Measurements from ENCODE around the gene MICALL1.

MICALL1 gene

GRCh38 chr22:37905534-37906363 is at the start of gene MICALL1:
MICALL1 (plus strand) TSS chr22:37906297; CDS start chr22:37906423, 126 bp downstream.
- DNase-seq = peak; percentile 75

DNA sequence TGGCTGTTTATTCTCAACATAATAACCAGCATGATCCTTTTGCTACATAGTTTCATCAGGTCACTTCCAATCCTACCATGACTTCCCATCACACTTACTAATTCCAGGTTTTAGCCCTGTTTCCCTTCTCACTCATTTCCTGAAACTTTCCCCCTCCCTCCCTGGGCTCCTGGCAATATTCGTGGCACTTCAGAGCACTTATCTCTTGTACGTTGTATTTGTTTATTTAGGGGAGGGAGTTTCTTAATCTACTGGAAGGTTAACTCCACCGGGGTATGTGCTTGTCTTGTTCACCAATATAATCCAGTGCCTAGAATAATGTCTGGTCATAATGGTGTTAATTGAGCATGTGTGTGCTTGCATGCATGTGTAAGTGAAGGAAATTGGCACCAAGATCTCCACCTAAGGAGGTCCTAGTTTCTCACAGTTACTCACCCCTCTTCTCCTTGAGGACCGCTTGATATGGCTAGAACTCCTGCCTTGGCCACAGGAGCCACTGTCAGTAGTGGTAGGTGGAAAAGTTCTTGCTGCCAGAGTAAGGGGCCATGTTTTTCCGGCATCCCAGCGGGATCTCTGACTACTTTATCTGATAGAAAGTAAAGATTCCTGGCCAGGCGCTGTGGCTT is 45.2 kb upstream of the MICALL1 start:
- DNase-seq = no peak

DNA sequence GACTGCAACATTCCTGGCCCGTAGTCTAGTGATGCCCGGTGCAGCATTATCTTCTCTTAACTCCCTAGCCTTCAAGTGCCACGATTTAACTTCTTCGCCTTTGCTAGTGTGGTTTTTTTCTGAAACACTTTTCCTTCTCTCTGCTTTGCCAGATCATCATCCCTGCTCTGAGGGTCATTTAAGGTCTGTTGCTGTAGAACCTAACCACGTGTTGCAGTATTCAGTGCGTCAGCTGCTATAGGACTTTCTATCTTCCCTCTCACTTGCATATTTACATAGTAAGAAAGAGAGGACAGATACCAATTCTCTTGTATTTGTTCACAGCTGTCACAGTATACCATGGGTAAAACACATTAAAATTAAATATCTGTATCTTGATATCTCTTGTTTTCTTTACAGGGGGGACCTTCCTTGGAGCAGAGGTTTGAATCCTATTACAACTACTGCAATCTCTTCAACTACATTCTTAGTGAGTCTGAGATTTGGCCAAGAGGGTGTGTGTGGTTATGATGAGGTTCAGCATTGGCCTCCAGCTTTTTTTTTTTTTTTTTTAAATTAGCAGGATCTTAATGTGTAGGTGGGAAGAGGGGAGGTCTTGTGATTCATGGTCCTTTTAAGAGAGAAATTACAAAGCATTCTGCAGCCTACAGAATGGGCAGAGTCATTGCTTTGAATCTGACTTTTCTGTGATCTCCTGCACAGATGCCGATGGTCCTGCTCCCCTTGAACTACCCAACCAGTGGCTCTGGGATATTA is 43.3 kb upstream of the MICALL1 start:
- DNase-seq = no peak

DNA sequence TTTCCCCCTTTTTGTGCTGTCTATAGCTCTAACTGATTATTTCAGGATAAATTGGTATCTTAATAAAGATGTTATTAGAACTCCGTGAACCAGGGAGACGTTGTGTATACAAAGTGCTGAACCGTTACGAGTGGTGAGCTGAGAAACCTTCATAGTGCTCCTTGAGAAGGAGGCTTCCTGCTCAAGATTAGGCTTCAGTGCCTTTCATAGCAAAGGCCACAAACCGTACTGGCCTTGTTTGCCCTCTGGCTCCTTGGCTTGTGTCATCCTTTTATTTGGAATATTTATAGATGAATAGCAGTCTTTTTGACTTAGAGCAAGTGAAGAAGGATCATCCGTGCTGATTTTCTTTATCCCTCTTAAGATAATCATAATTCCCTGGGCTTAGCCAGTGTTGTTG is 40.6 kb upstream of the MICALL1 start:
- no peak for DNase-seq

- DNase-seq = no peak
Measured at GRCh38 chr22:37870273-37870672, 35.8 kb upstream of the MICALL1 start.

GRCh38 chr22:37880668-37881440 is 25.2 kb upstream of the MICALL1 start:
- no peak for DNase-seq

DNA sequence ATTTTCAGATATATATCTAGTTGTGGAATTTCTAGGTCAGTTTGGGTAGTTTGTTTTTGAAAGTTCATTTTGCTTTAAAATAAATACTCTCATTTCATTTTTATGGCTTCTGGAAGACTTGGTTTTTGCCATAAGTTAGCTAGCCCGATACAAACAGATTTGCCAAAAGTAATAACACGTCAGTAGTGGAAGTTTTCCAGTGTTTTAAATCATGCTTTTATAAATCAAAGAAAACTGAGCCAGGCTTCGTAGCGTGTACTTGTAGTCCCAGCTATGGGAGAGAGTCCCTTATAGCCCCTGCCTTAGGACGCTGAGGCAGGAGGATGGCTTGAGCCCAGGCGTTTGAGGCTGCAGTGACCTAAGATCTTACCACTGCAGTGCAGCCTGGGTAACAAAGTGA is 21.7 kb upstream of the MICALL1 start:
- DNase-seq = peak; percentile 48

DNA sequence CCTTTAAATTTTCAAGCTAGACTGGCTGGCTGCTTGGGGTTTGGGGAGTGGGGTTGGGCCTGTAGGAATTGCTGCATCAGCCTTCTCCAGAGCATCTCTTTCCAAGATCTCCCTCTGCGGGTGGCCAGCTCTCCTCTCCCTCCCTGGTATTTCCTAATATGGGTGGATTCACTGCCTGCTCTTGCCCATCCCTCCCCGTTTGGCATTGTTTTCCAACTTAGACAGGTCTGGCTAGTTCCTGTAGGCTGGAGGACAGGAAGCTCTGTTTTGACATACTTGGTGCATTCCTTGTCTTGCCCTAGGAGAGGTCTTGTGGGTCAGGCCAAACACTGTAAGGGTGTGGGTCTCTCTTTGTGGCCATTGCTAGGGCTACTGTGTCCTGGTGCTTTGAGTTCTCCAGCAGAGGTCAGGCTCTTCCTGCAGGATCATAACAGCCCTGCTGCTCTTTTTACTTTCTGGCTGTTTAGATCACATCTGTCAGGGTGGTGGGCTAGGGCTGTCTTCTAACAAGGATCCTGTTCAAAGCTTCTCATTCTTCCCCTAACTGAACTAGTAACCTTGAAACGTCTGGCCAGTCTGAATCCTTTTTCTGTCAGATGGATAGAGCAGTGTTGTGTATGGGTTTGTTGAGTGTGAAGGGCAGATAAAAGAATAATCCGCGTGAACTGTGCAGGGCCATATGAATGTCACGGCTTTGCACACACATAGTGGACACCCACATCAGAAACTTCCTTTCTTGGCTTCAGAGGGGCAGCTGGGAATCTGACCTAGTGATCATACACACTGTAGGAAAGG is 18.3 kb upstream of the MICALL1 start:
- DNase-seq = peak; percentile 58

- no peak for DNase-seq
Measured at GRCh38 chr22:37891926-37892325, 14.2 kb upstream of the MICALL1 start.

GRCh38 chr22:37892566-37893335 is 13.3 kb upstream of the MICALL1 start:
- peak; percentile 73 for DNase-seq

GRCh38 chr22:37893583-37893983 is 12.5 kb upstream of the MICALL1 start:
- DNase-seq = no peak

GRCh38 chr22:37894939-37895670 is 11.0 kb upstream of the MICALL1 start:
- DNase-seq = no peak

GRCh38 chr22:37896181-37896592 is 9.9 kb upstream of the MICALL1 start:
- no peak for DNase-seq

DNA sequence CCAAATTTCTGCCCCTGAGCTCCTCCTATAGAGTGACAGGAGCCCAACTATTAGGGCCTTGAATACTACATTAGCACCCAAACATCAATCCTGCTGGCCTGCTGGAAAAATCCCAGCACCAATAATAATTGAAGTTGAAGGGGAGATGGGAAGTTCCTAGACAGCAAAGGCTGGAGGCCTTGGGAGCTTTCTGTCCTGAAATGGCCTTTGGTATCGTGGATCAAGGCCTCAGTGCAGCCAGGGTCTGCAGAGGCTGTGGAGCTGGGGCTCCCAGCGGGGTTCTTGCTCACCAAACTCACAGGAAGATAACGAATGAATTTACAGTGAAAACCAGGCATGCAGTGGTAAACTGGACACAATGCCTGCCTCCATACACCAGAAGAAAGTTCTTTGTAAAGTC is 9.2 kb upstream of the MICALL1 start:
- DNase-seq = no peak

- no peak for DNase-seq
Measured at GRCh38 chr22:37897807-37898206, 8.3 kb upstream of the MICALL1 start.

DNA sequence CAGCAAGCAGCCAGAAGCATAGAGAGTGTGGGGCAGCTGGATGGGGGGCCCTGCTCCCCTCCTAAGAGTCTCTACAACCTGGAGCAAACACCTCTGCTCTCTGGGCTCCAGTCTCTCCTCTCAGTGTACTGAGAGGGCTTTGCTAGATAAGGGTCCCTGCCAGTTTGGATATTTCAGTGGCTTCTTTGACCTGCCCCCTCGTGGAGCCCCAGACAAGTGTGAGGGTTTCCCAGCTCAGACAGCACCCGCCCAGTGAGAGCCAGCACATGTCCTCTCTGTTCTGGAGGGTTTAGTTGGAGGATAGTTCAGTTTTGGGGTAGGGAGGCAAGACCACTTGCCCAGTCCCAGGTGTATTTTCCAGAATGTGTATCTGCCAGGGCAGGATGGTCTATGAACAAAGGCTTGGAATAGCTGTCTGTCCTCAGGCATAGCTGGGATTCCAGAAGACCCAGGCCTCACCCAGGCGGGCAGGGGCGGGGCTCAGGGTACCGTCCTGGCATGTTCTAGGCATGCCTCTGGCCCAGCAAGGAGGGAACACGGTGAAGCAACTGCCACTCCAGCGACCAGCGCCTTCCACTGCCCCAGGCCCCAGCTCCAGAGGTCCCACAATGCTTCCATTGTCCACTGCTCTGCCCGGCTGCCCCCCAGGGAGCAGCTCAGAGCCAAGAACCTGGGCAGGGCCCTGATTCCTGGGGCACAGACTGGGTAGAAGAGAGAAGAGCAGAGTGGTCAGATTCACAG is 7.5 kb upstream of the MICALL1 start:
- no peak for DNase-seq

DNA sequence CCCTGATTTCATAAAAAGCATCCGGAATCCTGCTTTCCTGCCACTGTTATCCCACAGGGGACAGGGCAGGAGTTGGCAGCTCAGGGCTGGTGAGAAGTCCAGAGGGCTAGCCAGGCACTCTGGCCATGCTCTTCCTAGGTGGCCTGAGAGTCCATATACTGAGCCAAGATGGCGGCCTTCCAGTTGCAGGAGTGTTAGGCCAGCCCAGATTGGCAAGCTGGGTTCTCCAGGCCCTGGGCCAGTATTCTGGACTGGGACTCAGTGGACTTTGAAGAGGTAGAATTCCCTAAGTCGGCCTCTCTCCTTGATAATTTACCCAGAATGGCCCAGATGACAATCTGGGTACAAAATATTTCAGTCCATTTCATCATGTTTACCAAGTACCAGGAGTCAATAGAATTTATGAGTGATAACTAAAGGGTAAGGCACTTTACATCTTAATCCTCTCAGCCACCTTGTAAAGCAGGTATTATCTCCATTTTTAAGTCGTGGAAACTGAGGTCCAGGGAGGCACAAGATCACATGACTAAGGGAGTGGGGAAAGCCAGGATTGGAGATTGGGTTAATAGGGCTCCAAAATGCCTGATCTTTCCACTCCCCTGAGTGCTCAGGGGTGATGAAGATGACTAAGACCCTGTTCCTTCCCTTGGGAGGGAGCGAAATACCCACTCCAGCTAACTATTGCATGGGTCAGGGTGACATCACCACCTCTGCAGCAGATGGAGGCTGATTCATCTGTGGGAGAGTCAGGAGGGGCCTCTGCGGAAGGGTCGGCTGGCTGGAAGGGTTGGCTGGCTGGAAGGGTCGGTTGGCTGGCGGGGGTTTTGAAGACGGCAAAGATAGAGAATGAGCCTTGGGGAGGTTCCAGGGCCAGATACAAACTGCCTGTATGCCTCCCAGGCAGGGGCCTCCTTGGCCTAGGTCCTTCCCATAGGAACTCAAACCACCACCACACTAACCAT is 1.2 kb upstream of the MICALL1 start:
- DNase-seq = peak; percentile 71

GRCh38 chr22:37906364-37907008 is 389 bp downstream of the MICALL1 start:
- no peak for DNase-seq

Measured in femur (tissue), 1 donor.